Panc1 (cell line): ENCODE data around the gene CBS. TPM values are rescaled to one million over a fixed set of nuclear protein-coding genes. Genes with fewer than 3 reads are reported as not detected.

Source experiments
- ATAC-seq: fragments of 200-7000 bp; cut with Tn5 transposase; 2 replicates; pipeline ENCODE4 v1.9.1; 2020; ENCODE audit warnings: mild to moderate bottlenecking, moderate library complexity
- BruUV-seq: library from RNA; stranded (reverse); fragments of 400-500 nt; replicated peaks from 2 replicates; lab custom pipeline; 2021; lab: Mats Ljungman, UMichigan
- CTCF ChIA-PET: fragments of 300-600 bp; sonication (Branson Sonifier 250); formaldehyde crosslinking; loops from one replicate; lab custom pipeline; 2022; ENCODE audit warnings: antibody characterized with exemption; lab: Charles Lee
- POLR2A ChIA-PET: fragments of 300-600 bp; sonication (Branson Sonifier 250); formaldehyde crosslinking; loops from one replicate; lab custom pipeline; 2022; ENCODE audit warnings: antibody characterized with exemption; lab: Charles Lee
- DNase-seq: peaks from one replicate; pipeline ENCODE4 v3.0.0-alpha.2; 2010; ENCODE audit warnings: low read depth, low spot score
- H3K27ac ChIP-seq: 2 replicates; pipeline ENCODE4 v1.5.1; 2011; ENCODE audit warnings: mild to moderate bottlenecking, low read length, inconsistent platforms
- H3K27me3 ChIP-seq: fragments of 200-500 bp; sonication (Bioruptor generic); 2 replicates; pipeline ENCODE4 v1.6.0; 2014; ENCODE audit warnings: low read length, inconsistent platforms; ENCODE audit not compliant: control insufficient read depth, insufficient read depth
- H3K36me3 ChIP-seq: fragments of 200-500 bp; sonication (Bioruptor generic); 2 replicates; pipeline ENCODE4 v1.5.1; 2014; ENCODE audit warnings: inconsistent platforms, mild to moderate bottlenecking, low read length, moderate library complexity; ENCODE audit not compliant: control insufficient read depth, insufficient read depth
- H3K4me1 ChIP-seq: 2 replicates; pipeline ENCODE4 v1.5.1; 2011; ENCODE audit warnings: inconsistent platforms, mild to moderate bottlenecking, low read length, moderate library complexity; ENCODE audit not compliant: control insufficient read depth, insufficient read depth
- H3K4me3 ChIP-seq, 2 experiments: 2 replicates each; pipeline ENCODE4 v1.5.1; 2011 to 2012; ENCODE audit warnings: low read depth in 2 of 2, low read length in 2 of 2, mild to moderate bottlenecking in 2 of 2, inconsistent platforms in 1 of 2, moderate library complexity in 1 of 2
- H3K9me3 ChIP-seq: fragments of 200-500 bp; sonication (Bioruptor generic); 2 replicates; pipeline ENCODE4 v1.5.1; 2014; ENCODE audit warnings: low read depth, mild to moderate bottlenecking, inconsistent platforms, low read length, moderate library complexity; ENCODE audit not compliant: control insufficient read depth, insufficient read depth
- POLR2AphosphoS5 ChIP-seq: IDR thresholded peaks from 2 replicates; pipeline ENCODE4 v1.6.1; 2012; ENCODE audit warnings: mild to moderate bottlenecking, low read depth, low read length, moderate library complexity
- REST ChIP-seq, 2 experiments: IDR thresholded peaks; 2 replicates each; pipeline ENCODE4 v1.6.1; 2011 to 2012; ENCODE audit warnings: low read depth in 2 of 2, control low read depth in 1 of 2, low read length in 1 of 2, mild to moderate bottlenecking in 1 of 2, moderate library complexity in 1 of 2; ENCODE audit not compliant: insufficient read depth in 1 of 2
- SIN3A ChIP-seq: IDR thresholded peaks from 2 replicates; pipeline ENCODE4 v1.6.1; 2012; ENCODE audit warnings: low read depth, mild to moderate bottlenecking, low read length, moderate library complexity, borderline replicate concordance; ENCODE audit not compliant: insufficient read depth
- TCF7L2 ChIP-seq: IDR thresholded peaks from 2 replicates; pipeline ENCODE4 v1.6.1; 2011; ENCODE audit warnings: mild to moderate bottlenecking, low read depth, low read length, inconsistent platforms
- in situ Hi-C: cut with HindIII; loops from 2 replicates; pipeline ENCODE4 v1.10.0; 2016; ENCODE audit warnings: low sequenced_read_pairs, low pct_unique_long_range_greater_than_20kb
- intact Hi-C: fragments of 100-400 bp; cut with micrococcal nuclease; formaldehyde crosslinking; loops from one replicate; pipeline ENCODE4 v1.10.0; 2022; ENCODE audit not compliant: unreplicated experiment
- total RNA-seq: library from RNA; stranded (reverse); gene quantifications from one replicate; pipeline ENCODE4 v1.2.1, GENCODE V29; 2021; ENCODE audit not compliant: unreplicated experiment
- TF ChIP-seq, protein P1 (sequence below): fragments of 450-650 bp; IDR thresholded peaks from 2 replicates; pipeline ENCODE4 v1.5.1; 2017; ENCODE audit warnings: mild to moderate bottlenecking

CBS gene
- total RNA-seq, 1 experiment from 2014 or later: 62.5 TPM

- no peak for ATAC-seq
- in situ Hi-C loops: no loop called here
- no peak for DNase-seq
- Histone ChIP-seq H3K9me3 (no peaks in the 10 kb centered on the region), H3K27ac (no peak overlapping the region), H3K4me3 (no peak overlapping the region), H3K27me3 (no peaks in the 10 kb centered on the region), H3K36me3 (no peaks in the 10 kb centered on the region), H3K4me1 (no peaks in the 10 kb centered on the region)
- ChIA-PET CTCF (no interaction called here), POLR2A (no interaction called here)
- no TSS peak for BruUV-seq
- no peak for TF ChIP-seq SIN3A
- intact Hi-C loops: no loop called here
Observed at GRCh38 chr21:43005635-43006034, 70.0 kb downstream of the CBS start.

DNA sequence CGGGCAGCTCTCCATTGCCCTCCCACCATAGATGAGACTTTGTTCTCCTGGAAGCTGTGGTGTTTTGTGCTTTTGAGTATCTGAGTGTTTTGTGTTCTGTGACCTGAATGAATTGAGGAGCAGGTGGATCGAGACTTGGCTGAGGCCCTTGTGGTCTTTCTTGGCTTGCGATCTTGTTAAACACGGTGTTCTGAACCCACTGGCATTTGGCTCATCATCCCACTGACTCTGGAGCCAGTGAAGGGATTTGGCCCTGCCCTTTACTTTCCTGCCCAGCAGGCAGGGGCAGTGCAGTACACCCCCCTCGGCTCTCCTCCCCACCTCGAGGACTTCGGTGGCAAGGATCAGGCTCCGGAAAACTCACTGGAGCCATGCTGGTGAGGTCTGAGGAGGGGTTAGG lies 70.7 kb downstream of the CBS start:
- no peaks in the 10 kb centered on the region for H3K9me3 ChIP-seq
- H3K4me3 ChIP-seq: no peak overlapping the region
- in situ Hi-C loops: no loop called here
- ChIA-PET POLR2A (no interaction called here), CTCF (no interaction called here)
- no peaks in the 10 kb centered on the region for H3K36me3 ChIP-seq
- no peak overlapping the region for H3K27ac ChIP-seq
- H3K4me1 ChIP-seq: no peaks in the 10 kb centered on the region
- DNase-seq (no peak), ATAC-seq (no peak)
- intact Hi-C loops: no loop called here
- H3K27me3 ChIP-seq: no peaks in the 10 kb centered on the region
- no peak for TF ChIP-seq SIN3A
- TF ChIP-seq REST (IDR thresholded peaks at IDR 0.05; ENCODE audit: insufficient read depth in 1 of 2, low read depth in 2 of 2, low read length in 1 of 2): no peak
- TF ChIP-seq, protein P1, sequence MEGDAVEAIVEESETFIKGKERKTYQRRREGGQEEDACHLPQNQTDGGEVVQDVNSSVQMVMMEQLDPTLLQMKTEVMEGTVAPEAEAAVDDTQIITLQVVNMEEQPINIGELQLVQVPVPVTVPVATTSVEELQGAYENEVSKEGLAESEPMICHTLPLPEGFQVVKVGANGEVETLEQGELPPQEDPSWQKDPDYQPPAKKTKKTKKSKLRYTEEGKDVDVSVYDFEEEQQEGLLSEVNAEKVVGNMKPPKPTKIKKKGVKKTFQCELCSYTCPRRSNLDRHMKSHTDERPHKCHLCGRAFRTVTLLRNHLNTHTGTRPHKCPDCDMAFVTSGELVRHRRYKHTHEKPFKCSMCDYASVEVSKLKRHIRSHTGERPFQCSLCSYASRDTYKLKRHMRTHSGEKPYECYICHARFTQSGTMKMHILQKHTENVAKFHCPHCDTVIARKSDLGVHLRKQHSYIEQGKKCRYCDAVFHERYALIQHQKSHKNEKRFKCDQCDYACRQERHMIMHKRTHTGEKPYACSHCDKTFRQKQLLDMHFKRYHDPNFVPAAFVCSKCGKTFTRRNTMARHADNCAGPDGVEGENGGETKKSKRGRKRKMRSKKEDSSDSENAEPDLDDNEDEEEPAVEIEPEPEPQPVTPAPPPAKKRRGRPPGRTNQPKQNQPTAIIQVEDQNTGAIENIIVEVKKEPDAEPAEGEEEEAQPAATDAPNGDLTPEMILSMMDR: no peak
- no peak for TF ChIP-seq TCF7L2
- no peak for TF ChIP-seq POLR2AphosphoS5
- BruUV-seq: no TSS peak

Other genes starting within 250 kb of the CBS start
- 36.7 TPM for gene WDR4, start 196.3 kb downstream of the CBS start, total RNA-seq
- gene NDUFV3, start 182.5 kb downstream of the CBS start, total RNA-seq: 21.1 TPM
- 0.05 TPM for gene ERVH48-1, start 150.2 kb downstream of the CBS start, total RNA-seq
- 16.5 TPM for gene PKNOX1, start 101.3 kb downstream of the CBS start, total RNA-seq
- gene U2AF1, start 31.7 kb upstream of the CBS start, total RNA-seq: 22.8 TPM
- 2.1 TPM for gene CRYAA, start 93.2 kb upstream of the CBS start, total RNA-seq